HEK293 (cell line): ENCODE measurements around the gene PRPF18.

Source experiments
- CTCF ChIP-seq: fragments of 450-650 bp; formaldehyde crosslinking; IDR thresholded peaks from 2 replicates; pipeline ENCODE4 v1.5.1; 2016; ENCODE audit warnings: missing biosample characterization, missing genetic modification characterization
- PRDM1 ChIP-seq: fragments of 450-650 bp; formaldehyde crosslinking; IDR thresholded peaks from 2 replicates; pipeline ENCODE4; 2016; ENCODE audit warnings: missing biosample characterization, missing genetic modification characterization
- REST ChIP-seq: fragments of 450-650 bp; formaldehyde crosslinking; IDR thresholded peaks from 2 replicates; pipeline ENCODE4 v1.5.1; 2016; ENCODE audit warnings: missing biosample characterization, missing genetic modification characterization
- YY1 ChIP-seq: fragments of 450-650 bp; formaldehyde crosslinking; IDR thresholded peaks from 2 replicates; pipeline ENCODE4 v1.5.1; 2018; ENCODE audit warnings: missing biosample characterization, missing genetic modification characterization
- ZNF26 ChIP-seq: fragments of 450-650 bp; formaldehyde crosslinking; IDR thresholded peaks from 2 replicates; pipeline ENCODE4 v1.5.1; 2016; ENCODE audit warnings: missing biosample characterization, missing genetic modification characterization
- ZNF302 ChIP-seq: fragments of 450-650 bp; formaldehyde crosslinking; IDR thresholded peaks from 2 replicates; pipeline ENCODE4 v1.5.1; 2016; ENCODE audit warnings: missing biosample characterization, missing genetic modification characterization, low read depth
- ZNF37A ChIP-seq: fragments of 450-650 bp; IDR thresholded peaks from 2 replicates; pipeline ENCODE4 v1.5.1; 2018; ENCODE audit warnings: missing biosample characterization, missing genetic modification characterization
- ZNF398 ChIP-seq: fragments of 450-650 bp; formaldehyde crosslinking; IDR thresholded peaks from 2 replicates; pipeline ENCODE4 v1.5.1; 2017; ENCODE audit warnings: missing biosample characterization, missing genetic modification characterization

GRCh38 chr10:13650961-13651360 lies 64.2 kb downstream of the PRPF18 start:
- TF ChIP-seq YY1 (tag by site-specific recombination) (no peak), REST (tag by site-specific recombination) (no peak), ZNF398 (no peak), ZNF26 (tag by site-specific recombination) (no peak), ZNF37A (no peak), CTCF (no peak), ZNF302 (tag by site-specific recombination) (no peak), PRDM1 (tag by site-specific recombination) (no peak)
